Sigmoid colon (tissue), 7 donors: ENCODE results near the gene GPANK1. TPM values are rescaled to one million over a fixed set of nuclear protein-coding genes. Genes with fewer than 3 reads are reported as not detected.

Experiments used
- DNase-seq: peaks from one replicate; pipeline ENCODE4 v3.0.0-alpha.2; 2019
- H3K27ac ChIP-seq, 4 donors: fragments of 200-600 bp; sonication (generic); one replicate each; pipeline ENCODE4 v1.5.1; 2016 to 2019; ENCODE audit warnings: mild to moderate bottlenecking in 1 of 4
- H3K27me3 ChIP-seq, 3 donors: fragments of 200-600 bp; sonication (generic); one replicate each; pipeline ENCODE4 v1.5.1; 2019; ENCODE audit warnings: mild to moderate bottlenecking in 1 of 3
- H3K36me3 ChIP-seq, 4 donors: fragments of 200-600 bp; sonication (generic); one replicate each; pipeline ENCODE4 v1.5.1; 2016 to 2019
- H3K4me1 ChIP-seq, 4 donors: fragments of 200-600 bp; sonication (generic); one replicate each; pipeline ENCODE4 v1.5.1; 2017 to 2019
- H3K4me3 ChIP-seq, 4 donors: fragments of 200-600 bp; sonication (generic); one replicate each; pipeline ENCODE4 v1.5.1; 2017 to 2019; ENCODE audit warnings: mild to moderate bottlenecking in 2 of 4, moderate library complexity in 1 of 4
- H3K9me3 ChIP-seq, 4 donors: fragments of 200-600 bp in 3 of 4; sonication (generic) in 3 of 4; one replicate each; pipeline versions ENCODE4 v1.5.1 to v1.6.1; 2013 to 2019
- EP300 ChIP-seq, 4 donors: sonication (generic); formaldehyde crosslinking; IDR thresholded peaks; one replicate each; pipeline ENCODE4 v1.6.1; 2017; ENCODE audit warnings: antibody characterized with exemption in 4 of 4
- POLR2A ChIP-seq, 2 donors: fragments of 450-650 bp; IDR thresholded peaks; one replicate each; pipeline ENCODE4 v1.6.1; 2016; ENCODE audit warnings: antibody characterized with exemption in 2 of 2, mild to moderate bottlenecking in 2 of 2, moderate library complexity in 2 of 2
- POLR2AphosphoS5 ChIP-seq, 4 donors: sonication (generic); formaldehyde crosslinking; IDR thresholded peaks; one replicate each; pipeline ENCODE4 v1.6.1; 2017; ENCODE audit warnings: antibody characterized with exemption in 4 of 4
- WGBS, 2 donors: extraction: QIAGEN DNeasy Blood & Tissue Kit; methylation state at CpG; one replicate each; pipeline ENCODE4 v1.1.7; 2013; 5-methylcytosine and 5-hydroxymethylcytosine counted together
- intact Hi-C: fragments of 100-400 bp; cut with DNase I; formaldehyde crosslinking; loops from one replicate; pipeline ENCODE4 v1.15.1; 2023
- polyA plus RNA-seq, 3 donors: library from polyadenylated mRNA; stranded (reverse); fragments of 200-250 nt; gene quantifications; one replicate each; pipeline ENCODE4 v1.2.3, GENCODE V29; 2013
- total RNA-seq, 4 donors: library from RNA; depleted of rRNA; stranded (reverse); fragments of >200 nt; gene quantifications; one replicate each; pipeline ENCODE4 v1.1.0, GENCODE V29; 2016
- TF ChIP-seq, protein P1 (sequence below), 4 experiments: fragments of 450-650 bp in 3 of 4; fragments of 200-600 bp in 1 of 4; IDR thresholded peaks; one replicate each; pipeline ENCODE4 v1.5.1; 2016 to 2019; ENCODE audit warnings: antibody characterized with exemption in 4 of 4, mild to moderate bottlenecking in 3 of 4, moderate library complexity in 2 of 4
- donor health status: healthy with polysubstance abuse.
- donor health status: Bipolar disorder and iron deficiency.
- donor health status: healthy.

GPANK1 gene
- total and polyA plus RNA-seq, 7 donors = 15.3 to 29.6 (median 22.8) TPM

GRCh38 chr6:31676904-31677303 is 12.1 kb upstream of the GPANK1 start:
- H3K4me3 ChIP-seq = no peak overlapping the region
- no peak for DNase-seq
- H3K27ac ChIP-seq = no peak overlapping the region
- H3K27me3 ChIP-seq = no peaks in the 10 kb centered on the region
- intact Hi-C loops = no loop called here
- H3K9me3 ChIP-seq = no peaks in the 10 kb centered on the region
- TF ChIP-seq, protein P1, sequence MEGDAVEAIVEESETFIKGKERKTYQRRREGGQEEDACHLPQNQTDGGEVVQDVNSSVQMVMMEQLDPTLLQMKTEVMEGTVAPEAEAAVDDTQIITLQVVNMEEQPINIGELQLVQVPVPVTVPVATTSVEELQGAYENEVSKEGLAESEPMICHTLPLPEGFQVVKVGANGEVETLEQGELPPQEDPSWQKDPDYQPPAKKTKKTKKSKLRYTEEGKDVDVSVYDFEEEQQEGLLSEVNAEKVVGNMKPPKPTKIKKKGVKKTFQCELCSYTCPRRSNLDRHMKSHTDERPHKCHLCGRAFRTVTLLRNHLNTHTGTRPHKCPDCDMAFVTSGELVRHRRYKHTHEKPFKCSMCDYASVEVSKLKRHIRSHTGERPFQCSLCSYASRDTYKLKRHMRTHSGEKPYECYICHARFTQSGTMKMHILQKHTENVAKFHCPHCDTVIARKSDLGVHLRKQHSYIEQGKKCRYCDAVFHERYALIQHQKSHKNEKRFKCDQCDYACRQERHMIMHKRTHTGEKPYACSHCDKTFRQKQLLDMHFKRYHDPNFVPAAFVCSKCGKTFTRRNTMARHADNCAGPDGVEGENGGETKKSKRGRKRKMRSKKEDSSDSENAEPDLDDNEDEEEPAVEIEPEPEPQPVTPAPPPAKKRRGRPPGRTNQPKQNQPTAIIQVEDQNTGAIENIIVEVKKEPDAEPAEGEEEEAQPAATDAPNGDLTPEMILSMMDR (IDR thresholded peaks at IDR 0.05) = no peak
- TF ChIP-seq POLR2A (IDR thresholded peaks at IDR 0.05) (no peak), EP300 (IDR thresholded peaks at IDR 0.05) (no peak), POLR2AphosphoS5 (IDR thresholded peaks at IDR 0.05) (no peak)
- peaks cover 0 to 19% (median 13%) of the 10 kb centered on the region in 4 donors for H3K4me1 ChIP-seq
- WGBS, 2 donors = 88 to 91% methylated on average over 6 of the region's 6 CpGs
- peaks cover 0 to 18% (median 10%) of the 10 kb centered on the region in 4 donors for H3K36me3 ChIP-seq

GRCh38 chr6:31676322-31676903 is 11.6 kb upstream of the GPANK1 start:
- Histone ChIP-seq H3K27me3 (no peaks in the 10 kb centered on the region), H3K9me3 (no peaks in the 10 kb centered on the region), H3K4me3 (no peak overlapping the region), H3K36me3 (peaks cover 0 to 23% (median 15%) of the 10 kb centered on the region in 4 donors), H3K4me1 (peaks cover 0 to 15% (median 9%) of the 10 kb centered on the region in 4 donors), H3K27ac (no peak overlapping the region)
- TF ChIP-seq POLR2AphosphoS5 (IDR thresholded peaks at IDR 0.05) (no peak), EP300 (IDR thresholded peaks at IDR 0.05) (no peak), POLR2A (IDR thresholded peaks at IDR 0.05) (no peak)
- TF ChIP-seq, protein P1 (IDR thresholded peaks at IDR 0.05) = no peak
- DNase-seq = no peak
- WGBS, 2 donors = 76 to 84% methylated on average over 4 of the region's 4 CpGs
- intact Hi-C loops = no loop called here

DNA sequence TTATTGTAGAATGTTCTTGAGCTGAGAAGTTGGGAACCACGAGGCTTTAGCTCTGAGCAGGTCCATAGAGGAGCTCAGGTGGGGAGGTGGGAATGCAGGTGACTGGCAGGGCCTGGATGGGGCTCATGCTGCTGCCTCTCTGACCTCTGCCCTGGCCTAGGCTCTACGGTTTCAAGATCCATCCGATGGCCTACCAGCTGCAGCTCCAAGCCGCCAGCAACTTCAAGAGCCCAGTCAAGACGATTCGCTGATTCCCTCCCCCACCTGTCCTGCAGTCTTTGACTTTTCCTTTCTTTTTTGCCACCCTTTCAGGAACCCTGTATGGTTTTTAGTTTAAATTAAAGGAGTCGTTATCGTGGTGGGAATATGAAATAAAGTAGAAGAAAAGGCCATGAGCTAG is 4.9 kb upstream of the GPANK1 start, which contains the start of gene LY6G5B:
Gene LY6G5B, plus strand, starts transcription at position 301 of the 400 bp plus-strand sequence. CDS start 975 bp downstream, outside the sequence.
- no peak for TF ChIP-seq EP300 (IDR thresholded peaks at IDR 0.05)
- TF ChIP-seq, protein P1 (IDR thresholded peaks at IDR 0.05) = no peak
- TF ChIP-seq POLR2AphosphoS5 (IDR thresholded peaks at IDR 0.05) = no peak
- TF ChIP-seq POLR2A (IDR thresholded peaks at IDR 0.05) = no peak
- DNase-seq = no peak
- Histone ChIP-seq H3K9me3 (no peaks in the 10 kb centered on the region), H3K36me3 (peaks cover 38 to 67% (median 59%) of the 10 kb centered on the region in 4 donors), H3K4me1 (peaks cover 0 to 27% (median 15%) of the 10 kb centered on the region in 4 donors), H3K27me3 (no peaks in the 10 kb centered on the region), H3K4me3 (no peak within 1 kb of the TSS), H3K27ac (no peak within 1 kb of the TSS)
- WGBS, 2 donors = 80 to 92% methylated on average over 8 of the region's 8 CpGs
- intact Hi-C loops = loop anchor here (5.0 to 10.0 kb wide), 2 partner anchors 508 to 1605 kb away; partner anchors contain the start of genes AGPAT1, B3GALT4, RNF5 and RPS18

DNA sequence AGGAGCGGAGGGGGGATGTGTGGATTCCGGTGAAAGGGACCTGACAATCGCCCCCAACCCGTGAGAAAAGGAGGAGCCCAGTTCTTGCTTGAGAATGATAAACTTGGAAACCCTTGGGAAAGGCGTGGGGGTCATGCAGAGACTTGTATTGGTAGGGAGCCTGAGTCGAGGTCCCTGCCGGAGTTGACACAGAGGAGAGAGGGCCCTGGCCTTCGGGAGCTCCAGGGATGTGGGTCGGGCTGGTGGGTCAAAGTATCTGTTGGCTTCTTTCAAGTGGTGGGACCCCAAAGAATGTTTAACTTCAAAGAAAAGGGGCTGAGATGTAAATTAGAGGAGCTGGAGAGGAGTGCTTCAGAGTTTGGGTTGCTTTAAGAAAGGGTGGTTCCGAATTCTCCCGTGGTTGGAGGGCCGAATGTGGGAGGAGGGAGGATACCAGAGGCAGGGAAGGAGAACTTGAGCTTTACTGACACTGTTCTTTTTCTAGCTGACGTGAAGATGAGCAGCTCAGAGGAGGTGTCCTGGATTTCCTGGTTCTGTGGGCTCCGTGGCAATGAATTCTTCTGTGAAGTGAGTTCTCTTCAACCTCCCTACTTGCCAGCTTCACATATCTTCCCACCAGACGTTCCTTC is 1.7 kb upstream of the GPANK1 start:
- Histone ChIP-seq H3K4me3 (peak overlapping the region; percentile 81 to 96 (median 88)), H3K36me3 (peaks cover 44 to 56% (median 50%) of the 10 kb centered on the region in 4 donors), H3K4me1 (peaks cover 0 to 53% (median 40%) of the 10 kb centered on the region in 4 donors), H3K27ac (peak overlapping the region; percentile 95 to 98 (median 98)), H3K27me3 (no peaks in the 10 kb centered on the region), H3K9me3 (no peaks in the 10 kb centered on the region)
- WGBS, 2 donors = 2 to 4% methylated on average over 15 of the region's 15 CpGs
- intact Hi-C loops = loop anchor here (5.0 to 10.0 kb wide), 2 partner anchors 511 to 1608 kb away; partner anchors contain the start of genes AGPAT1, B3GALT4, RNF5 and RPS18
- TF ChIP-seq POLR2AphosphoS5 (IDR thresholded peaks at IDR 0.05) (no peak), POLR2A (IDR thresholded peaks at IDR 0.05) (no peak), EP300 (IDR thresholded peaks at IDR 0.05) (no peak)
- TF ChIP-seq, protein P1 (IDR thresholded peaks at IDR 0.05) = no peak
- DNase-seq = no peak
